CD4-positive, alpha-beta T cell treated with Interleukin-1 beta for 1 hour (primary cell): Measurements from ENCODE around the gene IRF4.

Source experiments
- DNase-seq, 2 donors: peaks; one replicate each; pipeline ENCODE4 v3.0.0-alpha.2; 2020 to 2022

IRF4 gene

GRCh38 chr6:398558-399078, 7.1 kb downstream of the IRF4 start:
- no peak for DNase-seq

GRCh38 chr6:399785-400534, 8.4 kb downstream of the IRF4 start:
- peak; percentile 32 to 58 for DNase-seq

- DNase-seq, result no peak
Observed at GRCh38 chr6:400815-401214, 9.3 kb downstream of the IRF4 start.

GRCh38 chr6:401239-401993, 9.9 kb downstream of the IRF4 start:
- DNase-seq, result no peak

DNA sequence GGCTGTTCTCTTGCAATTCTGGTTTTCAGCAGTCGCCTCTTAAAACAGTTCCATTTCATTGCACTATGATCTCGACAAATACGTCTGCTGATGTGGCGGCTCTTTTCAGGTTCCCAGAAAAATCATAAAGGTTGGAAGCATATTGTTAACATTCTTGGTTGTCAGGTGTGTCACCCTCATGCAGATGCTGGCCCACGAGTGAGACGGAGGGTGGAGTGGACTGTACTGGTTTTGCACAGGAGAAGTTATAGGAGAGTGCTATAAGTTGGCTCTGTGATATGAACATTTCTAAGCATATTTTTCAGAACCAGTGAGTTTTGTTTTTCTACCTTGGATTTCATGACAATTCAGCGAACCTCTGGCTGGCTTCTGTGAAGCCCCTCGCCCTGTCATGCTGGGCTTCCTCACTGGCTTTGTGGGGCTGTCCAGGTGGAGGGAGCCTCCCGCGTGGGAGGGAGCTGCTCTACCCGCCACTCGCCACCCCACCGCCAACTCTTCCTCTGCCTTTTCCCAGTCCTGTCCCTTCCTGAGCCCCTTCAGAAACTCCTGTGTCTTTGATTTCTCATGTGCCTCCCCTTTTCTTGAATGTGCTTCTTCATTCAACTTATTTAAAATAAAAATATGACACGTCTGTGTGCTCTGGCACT, 10.6 kb downstream of the IRF4 start:
- DNase-seq, result no peak

DNA sequence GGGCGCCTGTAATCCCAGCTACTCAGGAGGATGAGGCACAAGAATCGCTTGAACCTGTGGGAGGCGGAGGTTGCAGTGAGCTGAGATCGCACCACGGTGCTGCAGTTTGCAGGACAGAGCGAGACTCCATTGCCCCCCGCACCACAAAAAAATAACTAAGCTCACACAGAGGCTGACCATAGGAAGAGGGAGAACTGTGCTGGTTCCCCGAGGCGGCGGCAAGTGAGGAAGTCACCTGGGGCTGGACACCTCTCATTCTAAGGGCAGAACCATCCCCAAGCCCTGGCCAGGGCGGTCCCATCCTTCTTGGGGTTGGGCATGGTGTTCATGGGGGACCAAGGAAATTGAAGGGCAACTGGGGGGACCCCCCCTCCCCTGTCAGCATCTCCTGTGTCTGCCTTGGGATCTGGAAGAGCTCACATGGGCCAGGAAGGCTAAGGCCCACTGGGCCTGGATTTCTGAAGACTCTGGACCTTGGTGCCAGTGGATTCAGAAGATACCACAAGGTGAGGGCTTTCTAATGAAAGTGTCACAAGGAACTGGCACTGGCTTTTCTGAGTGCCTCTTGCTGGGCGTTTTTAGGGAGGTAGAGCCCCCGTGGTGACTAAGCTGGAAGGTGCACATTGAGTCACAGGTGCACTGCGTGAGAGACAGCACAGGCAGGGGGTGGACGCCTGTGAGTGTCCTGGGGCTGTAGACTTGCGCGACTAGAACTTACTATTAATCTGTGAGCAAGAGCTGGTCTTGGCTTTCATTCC, 11.5 kb downstream of the IRF4 start:
- DNase-seq, result no peak

- DNase-seq, result no peak
Observed at GRCh38 chr6:403659-404655, 12.4 kb downstream of the IRF4 start.

DNA sequence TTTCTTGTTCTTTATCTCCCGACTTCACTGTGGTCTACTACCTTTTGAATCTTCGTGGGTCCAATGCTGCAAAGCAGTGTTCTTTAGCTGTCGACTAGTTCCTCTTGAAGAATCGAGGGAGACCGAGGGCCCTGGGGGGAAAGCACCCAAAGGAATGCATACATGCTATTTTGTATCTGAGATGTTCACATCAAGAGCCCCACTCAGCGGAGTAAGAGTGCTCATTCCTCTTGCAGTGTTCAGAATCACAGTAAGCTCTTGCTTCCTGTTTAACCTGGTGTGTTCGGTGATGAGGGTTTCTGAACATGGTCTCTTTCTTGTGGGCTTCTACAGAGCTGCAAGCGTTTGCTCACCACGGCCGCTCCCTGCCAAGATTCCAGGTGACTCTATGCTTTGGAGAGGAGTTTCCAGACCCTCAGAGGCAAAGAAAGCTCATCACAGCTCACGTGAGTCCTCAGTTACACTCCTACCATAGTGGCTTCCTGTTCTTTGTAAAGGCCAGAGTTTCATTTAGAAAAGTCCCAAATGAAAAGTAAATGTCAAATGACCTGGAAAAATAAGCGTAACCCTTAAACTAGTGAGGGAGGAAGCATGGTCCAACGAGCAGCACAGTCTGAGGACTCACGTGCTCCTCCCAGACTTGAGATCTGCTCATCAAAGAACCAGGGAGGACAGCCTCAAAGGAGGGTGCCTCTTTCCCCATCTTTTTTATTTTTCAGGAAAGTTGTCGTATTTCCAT, 13.3 kb downstream of the IRF4 start:
- DNase-seq, result no peak

- no peak for DNase-seq
Observed at GRCh38 chr6:408148-408547, 16.6 kb downstream of the IRF4 start.

DNA sequence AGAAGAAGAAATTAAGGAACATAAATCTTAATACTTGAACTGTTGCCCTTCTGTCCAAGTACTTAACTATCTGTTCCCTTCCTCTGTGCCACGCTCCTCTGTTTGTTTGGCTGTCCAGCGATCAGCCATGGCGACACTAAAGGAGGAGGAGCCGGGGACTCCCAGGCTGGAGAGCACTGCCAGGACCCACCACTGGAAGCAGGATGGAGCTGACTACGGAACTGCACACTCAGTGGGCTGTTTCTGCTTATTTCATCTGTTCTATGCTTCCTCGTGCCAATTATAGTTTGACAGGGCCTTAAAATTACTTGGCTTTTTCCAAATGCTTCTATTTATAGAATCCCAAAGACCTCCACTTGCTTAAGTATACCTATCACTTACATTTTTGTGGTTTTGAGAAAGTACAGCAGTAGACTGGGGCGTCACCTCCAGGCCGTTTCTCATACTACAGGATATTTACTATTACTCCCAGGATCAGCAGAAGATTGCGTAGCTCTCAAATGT, 17.1 kb downstream of the IRF4 start:
- DNase-seq, result peak in 1 of 2 donors; percentile 46

- no peak for DNase-seq
Observed at GRCh38 chr6:409370-409972, 17.9 kb downstream of the IRF4 start.

- DNase-seq, result no peak
Observed at GRCh38 chr6:410555-411395, 19.2 kb downstream of the IRF4 start.

GRCh38 chr6:411402-412145, 20.0 kb downstream of the IRF4 start:
- DNase-seq, result no peak

- DNase-seq, result no peak
Observed at GRCh38 chr6:412146-412886, 20.8 kb downstream of the IRF4 start.

- DNase-seq, result no peak
Observed at GRCh38 chr6:414447-414846, 22.9 kb downstream of the IRF4 start.

GRCh38 chr6:415087-415486, 23.5 kb downstream of the IRF4 start:
- DNase-seq, result no peak

DNA sequence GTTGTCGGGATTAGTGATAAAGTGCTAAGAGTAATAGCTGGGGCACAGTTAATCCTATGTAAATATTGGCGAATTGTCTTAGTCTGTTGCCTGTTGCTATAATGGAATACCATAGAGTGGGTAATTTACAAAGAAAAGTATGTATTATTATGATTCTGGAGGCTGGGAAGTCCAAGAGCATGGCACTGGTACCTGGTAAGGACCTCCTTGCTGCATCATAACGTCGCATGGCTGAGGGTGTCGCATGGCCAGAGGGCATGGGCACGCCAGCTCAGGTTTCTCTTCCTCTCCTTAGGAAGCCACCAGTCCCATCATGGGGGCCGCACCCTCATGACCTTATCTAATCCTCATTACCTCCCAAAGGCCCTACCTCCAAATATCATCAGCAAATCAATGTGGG, 29.7 kb downstream of the IRF4 start:
- DNase-seq, result no peak
